ENCODE data around the gene FUOM. TPM values are rescaled to one million over a fixed set of nuclear protein-coding genes. Genes with fewer than 3 reads are reported as not detected.

FUOM gene
- total RNA-seq, 4 donors from 2014 or later: 6.7 to 17.7 (median 12.5) TPM

GRCh38 chr10:133318494-133319127 is 39.2 kb downstream of the FUOM start:
- Histone ChIP-seq H3K36me3 (no peaks in the 10 kb centered on the region), H3K4me1 (peaks cover 5 to 12% (median 5%) of the 10 kb centered on the region in 3 donors), H3K9me3 (no peaks in the 10 kb centered on the region), H3K4me3 (peak overlapping the region; percentile 10 to 64 (median 32)), H3K27ac (no peak overlapping the region), H3K27me3 (peaks cover 0 to 32% (median 0%) of the 10 kb centered on the region in 4 donors)
- no peak for TF ChIP-seq POLR2A (IDR thresholded peaks at IDR 0.05)
- TF ChIP-seq CTCF (IDR thresholded peaks at IDR 0.05): peak; percentile 58 to 78 (median 68)
- intact Hi-C loops (cut with DNase I): no loop called here
- no peak for DNase-seq
- WGBS, 2 donors: no CpG with 5 or more reads among the region's 51 CpGs

- WGBS, 2 donors: 83 to 100% methylated on average over 1 to 6 of the region's 7 CpGs
- TF ChIP-seq CTCF (IDR thresholded peaks at IDR 0.05) (no peak), POLR2A (IDR thresholded peaks at IDR 0.05) (no peak)
- DNase-seq: no peak
- no peak overlapping the region for H3K4me3 ChIP-seq
- peaks cover 5 to 12% (median 5%) of the 10 kb centered on the region in 3 donors for H3K4me1 ChIP-seq
- no peaks in the 10 kb centered on the region for H3K9me3 ChIP-seq
- H3K36me3 ChIP-seq: peaks cover 0 to 17% (median 0%) of the 10 kb centered on the region in 3 donors
- H3K27ac ChIP-seq: no peak overlapping the region
- H3K27me3 ChIP-seq: peaks cover 0 to 32% (median 0%) of the 10 kb centered on the region in 4 donors
- intact Hi-C loops (cut with DNase I): no loop called here
These were observed 41.1 kb downstream of the FUOM start for GRCh38 chr10:133316732-133317131.

GRCh38 chr10:133316266-133316665 is 41.6 kb downstream of the FUOM start:
- Histone ChIP-seq H3K27ac (no peak overlapping the region), H3K36me3 (peaks cover 0 to 22% (median 0%) of the 10 kb centered on the region in 3 donors), H3K4me1 (peaks cover 5 to 12% (median 5%) of the 10 kb centered on the region in 3 donors), H3K9me3 (no peaks in the 10 kb centered on the region), H3K4me3 (no peak overlapping the region), H3K27me3 (peaks cover 0 to 29% (median 0%) of the 10 kb centered on the region in 4 donors)
- TF ChIP-seq CTCF (IDR thresholded peaks at IDR 0.05) (no peak), POLR2A (IDR thresholded peaks at IDR 0.05) (no peak)
- intact Hi-C loops (cut with DNase I): no loop called here
- 78 to 100% methylated on average over 2 to 4 of the region's 9 CpGs for WGBS, 2 donors
- no peak for DNase-seq

- TF ChIP-seq POLR2A (IDR thresholded peaks at IDR 0.05) (no peak), CTCF (IDR thresholded peaks at IDR 0.05) (no peak)
- 70 to 77% methylated on average over 3 to 5 of the region's 5 CpGs for WGBS, 2 donors
- Histone ChIP-seq H3K4me1 (peaks cover 5 to 12% (median 5%) of the 10 kb centered on the region in 3 donors), H3K9me3 (no peaks in the 10 kb centered on the region), H3K27me3 (peaks cover 0 to 25% (median 0%) of the 10 kb centered on the region in 4 donors), H3K4me3 (no peak overlapping the region), H3K27ac (no peak overlapping the region), H3K36me3 (peaks cover 0 to 26% (median 0%) of the 10 kb centered on the region in 3 donors)
- intact Hi-C loops (cut with DNase I): no loop called here
- DNase-seq: no peak
These were observed 42.0 kb downstream of the FUOM start for GRCh38 chr10:133315847-133316246.

- H3K4me1 ChIP-seq: peaks cover 5 to 12% (median 5%) of the 10 kb centered on the region in 3 donors
- intact Hi-C loops (cut with DNase I): no loop called here
- no peaks in the 10 kb centered on the region for H3K9me3 ChIP-seq
- peaks cover 0 to 35% (median 3%) of the 10 kb centered on the region in 3 donors for H3K36me3 ChIP-seq
- no peak for DNase-seq
- no peak overlapping the region for H3K27ac ChIP-seq
- peaks cover 0 to 16% (median 0%) of the 10 kb centered on the region in 4 donors for H3K27me3 ChIP-seq
- TF ChIP-seq CTCF (IDR thresholded peaks at IDR 0.05) (no peak), POLR2A (IDR thresholded peaks at IDR 0.05) (no peak)
- H3K4me3 ChIP-seq: no peak overlapping the region
- WGBS, 2 donors: 78 to 84% methylated on average over 6 to 7 of the region's 12 CpGs
These were observed 42.9 kb downstream of the FUOM start for GRCh38 chr10:133314911-133315310.
